Brain pericyte (primary cell): ENCODE measurements around the gene ASF1B.

Experiments
- DNase-seq: peaks from one replicate; pipeline ENCODE4 v3.0.0-alpha.2; 2012; ENCODE audit warnings: low read depth, low spot score

ASF1B gene

GRCh38 chr19:14088634-14089411 is 47.6 kb downstream of the ASF1B start:
- DNase-seq = no peak

GRCh38 chr19:14086098-14086497 is 50.3 kb downstream of the ASF1B start:
- no peak for DNase-seq

GRCh38 chr19:14085309-14085995 is 50.9 kb downstream of the ASF1B start, which contains the start of gene C19orf67:
C19orf67 (minus strand) TSS chr19:14085783; CDS start chr19:14085627, 156 bp downstream.
- no peak for DNase-seq

- no peak for DNase-seq
Measured at GRCh38 chr19:14082675-14082960, 53.8 kb downstream of the ASF1B start.

- DNase-seq = no peak
Measured at GRCh38 chr19:14081797-14082674, 54.4 kb downstream of the ASF1B start.

- peak; percentile 97 for DNase-seq
Measured at GRCh38 chr19:14080887-14081796, 55.2 kb downstream of the ASF1B start.

- DNase-seq = no peak
Measured at GRCh38 chr19:14078411-14078810, 58.0 kb downstream of the ASF1B start.

GRCh38 chr19:14073925-14074838 is 62.2 kb downstream of the ASF1B start:
- no peak for DNase-seq

GRCh38 chr19:14073261-14073924 is 63.0 kb downstream of the ASF1B start:
- DNase-seq = no peak

GRCh38 chr19:14072535-14073260 is 63.7 kb downstream of the ASF1B start, which contains the start of gene MISP3:
MISP3 (plus strand) TSS chr19:14072786; CDS start chr19:14073310, 524 bp downstream.
- no peak for DNase-seq

- no peak for DNase-seq
Measured at GRCh38 chr19:14070268-14071050, 65.9 kb downstream of the ASF1B start.
